HL-60 (cell line): Measurements from ENCODE around the gene IL23R.

ENCODE experiments used
- DNase-seq, 2 experiments: peaks; one replicate each; pipeline ENCODE4 v3.0.0-alpha.2; 2010 to 2020; ENCODE audit warnings: low read depth in 1 of 2, low spot score in 1 of 2
- H3K27ac ChIP-seq: fragments of 250-450 bp; sonication (Bioruptor Pico); replicated peaks from 2 replicates; pipeline ENCODE4 v1.5.1; 2020; ENCODE audit warnings: mild to moderate bottlenecking, moderate library complexity
- H3K27me3 ChIP-seq: fragments of 250-450 bp; sonication (Bioruptor Pico); 2 replicates; pipeline ENCODE4 v1.5.1; 2021; ENCODE audit warnings: mild to moderate bottlenecking, moderate library complexity; ENCODE audit not compliant: insufficient read depth, poor library complexity, severe bottlenecking
- H3K4me3 ChIP-seq: replicated peaks from 2 replicates; pipeline ENCODE4 v1.5.1; 2011; ENCODE audit warnings: mild to moderate bottlenecking, control low read depth, low read length; ENCODE audit not compliant: insufficient read depth
- CTCF ChIP-seq: IDR thresholded peaks from one replicate; pipeline ENCODE4 v1.5.1; 2011; ENCODE audit warnings: low read length, control low read depth, inconsistent platforms; ENCODE audit not compliant: insufficient read depth
- GABPA ChIP-seq: IDR thresholded peaks from 2 replicates; pipeline ENCODE4 v1.6.1; 2012; ENCODE audit warnings: low read depth
- POLR2AphosphoS5 ChIP-seq: IDR thresholded peaks from 2 replicates; pipeline ENCODE4 v1.6.1; 2012; ENCODE audit warnings: low read depth
- SPI1 ChIP-seq: IDR thresholded peaks from 2 replicates; pipeline ENCODE4 v1.6.1; 2012; ENCODE audit warnings: low read depth, mild to moderate bottlenecking, borderline replicate concordance
- long read RNA-seq: library from polyadenylated mRNA; unstranded; transcript quantifications from one replicate; pipeline ENCODE4 v2.0.0, GENCODE V29; 2020
- TF ChIP-seq, protein P1 (sequence below): IDR thresholded peaks from 2 replicates; pipeline ENCODE4 v1.6.1; 2012; ENCODE audit warnings: low read depth; ENCODE audit not compliant: insufficient replicate concordance

The IL23R gene, protein sequence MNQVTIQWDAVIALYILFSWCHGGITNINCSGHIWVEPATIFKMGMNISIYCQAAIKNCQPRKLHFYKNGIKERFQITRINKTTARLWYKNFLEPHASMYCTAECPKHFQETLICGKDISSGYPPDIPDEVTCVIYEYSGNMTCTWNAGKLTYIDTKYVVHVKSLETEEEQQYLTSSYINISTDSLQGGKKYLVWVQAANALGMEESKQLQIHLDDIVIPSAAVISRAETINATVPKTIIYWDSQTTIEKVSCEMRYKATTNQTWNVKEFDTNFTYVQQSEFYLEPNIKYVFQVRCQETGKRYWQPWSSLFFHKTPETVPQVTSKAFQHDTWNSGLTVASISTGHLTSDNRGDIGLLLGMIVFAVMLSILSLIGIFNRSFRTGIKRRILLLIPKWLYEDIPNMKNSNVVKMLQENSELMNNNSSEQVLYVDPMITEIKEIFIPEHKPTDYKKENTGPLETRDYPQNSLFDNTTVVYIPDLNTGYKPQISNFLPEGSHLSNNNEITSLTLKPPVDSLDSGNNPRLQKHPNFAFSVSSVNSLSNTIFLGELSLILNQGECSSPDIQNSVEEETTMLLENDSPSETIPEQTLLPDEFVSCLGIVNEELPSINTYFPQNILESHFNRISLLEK
- long read RNA-seq, transcript IL23R-203 (6 exons, 1,295 nt): major isoform, 80 of 259 reads
- long read RNA-seq, transcript IL23R-204 (4 exons, 1,507 nt): minor isoform, 24 of 259 reads
- long read RNA-seq, partial matches to known transcripts: 12 of 259 reads
- long read RNA-seq, other reads (novel, unspliced or antisense): 143 of 259 reads

GRCh38 chr1:67166196-67166595 is at the start of gene IL23R:
IL23R (plus strand) TSS chr1:67166454; CDS start chr1:67168121, 1,667 bp downstream.
- TF ChIP-seq CTCF (no peak), POLR2AphosphoS5 (no peak), SPI1 (no peak), GABPA (no peak)
- TF ChIP-seq, protein P1, sequence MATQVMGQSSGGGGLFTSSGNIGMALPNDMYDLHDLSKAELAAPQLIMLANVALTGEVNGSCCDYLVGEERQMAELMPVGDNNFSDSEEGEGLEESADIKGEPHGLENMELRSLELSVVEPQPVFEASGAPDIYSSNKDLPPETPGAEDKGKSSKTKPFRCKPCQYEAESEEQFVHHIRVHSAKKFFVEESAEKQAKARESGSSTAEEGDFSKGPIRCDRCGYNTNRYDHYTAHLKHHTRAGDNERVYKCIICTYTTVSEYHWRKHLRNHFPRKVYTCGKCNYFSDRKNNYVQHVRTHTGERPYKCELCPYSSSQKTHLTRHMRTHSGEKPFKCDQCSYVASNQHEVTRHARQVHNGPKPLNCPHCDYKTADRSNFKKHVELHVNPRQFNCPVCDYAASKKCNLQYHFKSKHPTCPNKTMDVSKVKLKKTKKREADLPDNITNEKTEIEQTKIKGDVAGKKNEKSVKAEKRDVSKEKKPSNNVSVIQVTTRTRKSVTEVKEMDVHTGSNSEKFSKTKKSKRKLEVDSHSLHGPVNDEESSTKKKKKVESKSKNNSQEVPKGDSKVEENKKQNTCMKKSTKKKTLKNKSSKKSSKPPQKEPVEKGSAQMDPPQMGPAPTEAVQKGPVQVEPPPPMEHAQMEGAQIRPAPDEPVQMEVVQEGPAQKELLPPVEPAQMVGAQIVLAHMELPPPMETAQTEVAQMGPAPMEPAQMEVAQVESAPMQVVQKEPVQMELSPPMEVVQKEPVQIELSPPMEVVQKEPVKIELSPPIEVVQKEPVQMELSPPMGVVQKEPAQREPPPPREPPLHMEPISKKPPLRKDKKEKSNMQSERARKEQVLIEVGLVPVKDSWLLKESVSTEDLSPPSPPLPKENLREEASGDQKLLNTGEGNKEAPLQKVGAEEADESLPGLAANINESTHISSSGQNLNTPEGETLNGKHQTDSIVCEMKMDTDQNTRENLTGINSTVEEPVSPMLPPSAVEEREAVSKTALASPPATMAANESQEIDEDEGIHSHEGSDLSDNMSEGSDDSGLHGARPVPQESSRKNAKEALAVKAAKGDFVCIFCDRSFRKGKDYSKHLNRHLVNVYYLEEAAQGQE: no peak
- Histone ChIP-seq H3K27me3 (no peaks in the 10 kb centered on the region), H3K4me3 (no peak within 1 kb of the TSS), H3K27ac (no peak within 1 kb of the TSS)
- DNase-seq: no peak

DNA sequence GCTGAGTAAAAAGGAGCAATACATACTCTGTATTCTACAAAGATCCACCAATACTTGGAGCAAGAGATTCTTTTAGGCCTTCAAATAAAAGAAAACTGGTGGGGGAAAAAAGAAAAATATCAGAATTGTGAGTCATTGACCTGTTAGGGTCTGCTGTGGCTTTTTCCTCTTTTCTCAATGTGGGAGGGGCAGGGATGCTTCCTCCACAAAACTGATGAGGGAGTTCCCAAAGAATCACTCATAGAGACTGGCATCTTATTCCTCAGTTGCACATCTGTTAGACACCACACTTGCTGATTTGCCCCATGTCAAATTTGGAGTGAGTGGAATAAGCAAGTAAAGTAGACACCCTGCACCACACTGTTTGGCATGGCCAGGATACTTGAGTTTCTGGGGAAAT is 48.1 kb upstream of the IL23R start:
- no peaks in the 10 kb centered on the region for H3K27me3 ChIP-seq
- DNase-seq: no peak
- TF ChIP-seq, protein P1: no peak
- TF ChIP-seq SPI1: no peak
- no peak for TF ChIP-seq POLR2AphosphoS5
- TF ChIP-seq CTCF: no peak
- no peak overlapping the region for H3K27ac ChIP-seq
- no peak overlapping the region for H3K4me3 ChIP-seq

DNA sequence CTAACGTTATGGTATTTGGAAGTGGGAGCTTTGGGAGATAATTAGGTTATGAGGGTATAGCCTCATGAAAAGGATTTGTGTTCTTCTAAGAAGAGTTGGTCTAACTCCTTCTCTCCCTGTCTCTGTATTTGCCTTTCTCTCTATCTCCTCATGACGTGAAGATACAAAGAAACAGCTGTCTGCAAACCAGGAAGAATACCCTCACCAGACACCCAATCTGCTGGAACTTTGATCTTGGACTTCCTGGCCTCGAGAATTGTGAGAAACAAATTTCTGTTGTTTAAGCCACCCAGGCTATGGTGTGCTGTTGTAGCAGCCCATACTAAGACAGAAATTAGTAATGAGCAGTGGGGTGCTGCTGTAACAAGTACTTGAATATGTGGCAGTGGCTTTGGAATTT is 47.6 kb upstream of the IL23R start:
- no peak overlapping the region for H3K4me3 ChIP-seq
- DNase-seq: no peak
- no peak for TF ChIP-seq POLR2AphosphoS5
- TF ChIP-seq SPI1: no peak
- no peak for TF ChIP-seq CTCF
- TF ChIP-seq, protein P1: no peak
- no peak for TF ChIP-seq GABPA
- H3K27me3 ChIP-seq: no peaks in the 10 kb centered on the region
- H3K27ac ChIP-seq: no peak overlapping the region
